HFF-Myc (cell line): ENCODE measurements around the gene EXOG.

ENCODE experiments used
- DNase-seq: peaks from one replicate; pipeline ENCODE4 v3.0.0-alpha.2; 2011; ENCODE audit warnings: low read depth; ENCODE audit errors: extremely low read depth
- H3K4me3 ChIP-seq: replicated peaks from 2 replicates; pipeline ENCODE4 v1.5.1; 2011; ENCODE audit warnings: low read depth, mild to moderate bottlenecking, control low read depth, low read length
- CTCF ChIP-seq: IDR thresholded peaks from 2 replicates; pipeline ENCODE4 v1.5.1; 2012; ENCODE audit warnings: mild to moderate bottlenecking, low read depth, low read length, control low read depth; ENCODE audit errors: missing control alignments

Gene EXOG

GRCh38 chr3:38575279-38575843 lies 79.2 kb downstream of the EXOG start:
- no peak for TF ChIP-seq CTCF

More at GRCh38 chr3:38575279-38575843, 79.2 kb downstream of the EXOG start:
- DNase-seq: no peak
- H3K4me3 ChIP-seq: no peak overlapping the region
